GM21367 (cell line): ENCODE results near the gene STRC.
"Not testable (repeated sequence)": the region's sequence is repeated elsewhere in the genome, so short reads cannot be mapped to it uniquely, and the experiment has no call there.

Experiments
- ATAC-seq: cut with Tn5 transposase; IDR thresholded peaks from one replicate; pipeline ENCODE4 v1.9.1; 2021; ENCODE audit not compliant: unreplicated experiment

Gene STRC

DNA sequence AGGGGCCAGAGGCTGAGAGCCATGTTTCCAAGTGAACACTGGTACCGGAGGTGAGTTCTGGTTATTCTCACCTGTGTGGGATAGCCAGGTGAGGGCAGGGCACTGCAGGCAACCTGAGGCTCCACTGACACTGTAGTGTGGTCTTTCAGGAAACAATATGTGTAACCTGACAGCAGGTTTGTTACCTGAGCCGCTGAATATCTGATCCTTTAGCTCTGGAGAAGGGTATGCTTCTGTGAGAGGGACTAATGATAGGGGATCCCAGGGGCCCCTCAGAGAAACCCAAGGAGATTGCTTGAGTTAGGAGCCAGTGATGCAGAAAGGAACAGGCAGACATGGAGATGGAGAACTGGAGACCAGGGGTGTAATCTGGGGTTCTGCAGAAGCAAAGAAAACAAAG lies at the start of gene STRC:
STRC (minus strand) TSS at position 101 of the 400 bp plus-strand sequence; CDS start at position 23, 78 bp downstream.
- ATAC-seq, result not testable (repeated sequence)

DNA sequence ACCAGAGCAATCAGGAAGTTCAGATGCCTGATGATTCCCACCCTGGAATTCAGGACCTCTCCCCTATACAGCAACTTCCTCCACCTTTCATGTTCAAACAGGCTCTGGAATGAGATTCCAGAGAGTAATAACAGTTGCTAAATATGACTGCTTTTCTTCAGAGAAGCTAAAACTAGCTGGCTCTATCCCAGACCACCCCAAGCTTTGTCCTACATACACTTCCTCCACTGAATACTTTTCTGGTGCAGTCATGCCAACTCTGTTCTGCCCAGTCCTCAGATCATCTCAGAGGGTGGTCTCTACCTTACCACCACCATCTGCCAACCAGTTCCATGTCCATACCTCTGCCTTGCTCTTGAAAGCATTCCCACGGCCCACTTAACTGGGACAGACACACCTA lies 47.6 kb upstream of the STRC start:
- ATAC-seq, result not testable (repeated sequence)

DNA sequence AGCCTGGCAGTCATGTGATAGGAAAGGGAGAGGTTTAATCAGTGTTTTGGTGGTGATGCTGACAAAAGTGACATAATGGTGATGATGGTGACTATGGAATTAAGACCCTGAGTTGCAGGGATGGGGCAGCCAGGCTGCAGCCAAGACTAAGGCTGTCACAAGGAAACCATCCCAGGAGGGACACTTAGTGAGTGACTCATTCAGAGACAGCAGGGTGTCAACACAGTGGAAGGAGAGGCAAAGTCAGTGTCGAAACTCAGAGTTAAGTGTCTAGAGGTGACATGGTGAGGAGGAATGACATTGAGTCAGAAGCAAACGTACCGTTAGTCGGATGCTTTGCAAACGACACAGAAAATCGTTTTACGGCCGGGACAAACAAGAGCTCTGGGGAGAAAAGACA lies 44.7 kb upstream of the STRC start:
- not testable (repeated sequence) for ATAC-seq

DNA sequence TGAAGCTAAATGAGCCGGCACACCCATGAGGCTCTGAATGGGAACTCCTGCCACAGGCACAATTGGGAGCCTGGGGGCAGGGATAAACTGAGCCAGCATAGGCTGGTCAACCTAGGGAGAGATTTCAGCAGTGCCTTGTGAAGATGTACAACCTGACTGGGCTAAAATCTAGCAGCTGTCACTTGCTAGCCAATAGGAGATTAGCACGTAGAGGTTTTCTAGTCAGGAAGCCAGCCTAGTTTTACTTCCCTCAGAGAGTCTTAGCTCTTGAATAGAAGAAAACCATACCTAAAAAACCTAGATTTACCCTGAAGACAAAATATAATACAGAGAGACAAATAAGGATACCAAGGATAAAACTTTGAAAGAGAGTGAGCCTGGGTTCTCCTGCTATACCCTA lies 43.7 kb upstream of the STRC start:
- not testable (repeated sequence) for ATAC-seq

DNA sequence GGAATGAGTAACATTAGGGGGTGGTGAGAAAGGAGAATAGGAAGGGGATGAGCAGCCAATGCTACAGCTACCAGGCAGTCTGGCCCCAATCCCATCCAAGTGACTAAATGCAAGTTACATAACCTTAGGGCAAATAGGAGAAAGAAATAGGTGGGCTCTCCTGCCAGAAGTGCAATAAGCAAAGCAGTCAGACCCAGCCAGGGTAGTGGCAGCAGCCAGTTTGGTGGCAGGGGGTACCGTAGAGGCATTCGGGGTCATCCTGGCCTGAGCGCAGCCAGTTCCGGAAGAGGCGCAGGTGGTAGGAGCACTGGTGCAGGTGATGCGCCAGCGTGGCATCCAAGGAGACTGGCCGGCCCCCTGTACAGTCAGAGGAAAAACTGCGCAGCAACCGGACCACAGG lies 41.1 kb upstream of the STRC start:
- not testable (repeated sequence) for ATAC-seq

DNA sequence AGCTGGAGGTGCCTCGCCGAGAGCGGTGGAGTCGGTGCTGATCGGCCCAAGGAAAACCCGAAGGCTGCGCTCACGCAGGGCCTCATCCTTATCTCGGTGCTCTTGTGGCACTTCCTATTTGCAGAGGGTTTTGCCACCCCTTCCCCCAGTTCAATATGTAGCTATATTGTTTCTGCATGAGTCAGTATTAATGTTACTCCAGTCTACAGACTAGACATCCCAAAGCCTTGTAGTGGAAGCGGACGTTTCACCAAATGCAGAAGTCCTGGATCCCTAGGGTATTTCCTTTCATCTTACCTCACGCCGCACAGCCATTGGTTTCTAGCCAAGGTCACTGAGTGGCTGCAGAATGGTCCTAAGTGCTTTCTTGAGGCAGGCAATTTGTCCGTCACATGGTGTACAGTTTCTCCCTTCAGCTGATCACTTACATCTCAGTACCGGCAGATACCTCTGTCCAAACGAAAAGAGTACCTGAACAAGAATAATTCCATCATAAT lies 30.9 kb upstream of the STRC start:
- not testable (repeated sequence) for ATAC-seq

DNA sequence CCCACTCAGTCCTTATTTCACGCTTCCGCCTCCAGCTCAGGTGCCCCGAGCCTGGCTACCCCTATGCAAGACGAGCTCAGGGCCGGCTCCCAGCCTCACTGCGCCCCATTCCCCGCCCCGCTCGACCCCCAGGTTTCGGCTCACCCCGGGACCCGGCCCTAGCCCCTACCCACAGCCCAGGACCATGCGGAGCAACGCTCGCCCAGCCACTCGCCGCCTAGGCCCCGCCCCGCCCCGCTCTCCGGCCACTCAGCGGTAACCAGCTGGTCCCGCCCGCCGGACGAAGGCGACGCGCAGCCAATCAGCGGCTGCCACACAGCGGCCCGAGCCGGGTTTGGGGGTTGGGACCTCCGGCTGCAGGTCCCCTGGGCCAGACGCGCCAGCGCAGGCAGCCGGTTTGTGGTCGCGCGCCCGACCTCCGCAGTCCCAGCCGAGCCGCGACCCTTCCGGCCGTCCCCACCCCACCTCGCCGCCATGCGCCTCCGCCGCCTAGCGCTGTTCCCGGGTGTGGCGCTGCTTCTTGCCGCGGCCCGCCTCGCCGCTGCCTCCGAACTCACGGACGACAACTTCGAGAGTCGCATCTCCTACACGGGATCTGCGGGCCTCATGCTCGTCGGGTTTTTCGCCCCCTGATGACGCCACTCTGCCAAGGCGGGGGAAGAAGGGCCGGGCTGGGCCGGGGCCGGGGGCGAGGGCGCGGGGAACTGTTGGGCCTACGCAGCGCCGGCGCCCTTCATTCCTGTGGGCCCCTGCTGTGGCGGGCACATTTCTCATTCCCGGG lies 30.2 kb upstream of the STRC start, which contains the start of gene CATSPER2:
CATSPER2 (minus strand) TSS at position 196 of the 781 bp plus-strand sequence. CDS start 783 bp downstream, outside the sequence.
- no peak for ATAC-seq

DNA sequence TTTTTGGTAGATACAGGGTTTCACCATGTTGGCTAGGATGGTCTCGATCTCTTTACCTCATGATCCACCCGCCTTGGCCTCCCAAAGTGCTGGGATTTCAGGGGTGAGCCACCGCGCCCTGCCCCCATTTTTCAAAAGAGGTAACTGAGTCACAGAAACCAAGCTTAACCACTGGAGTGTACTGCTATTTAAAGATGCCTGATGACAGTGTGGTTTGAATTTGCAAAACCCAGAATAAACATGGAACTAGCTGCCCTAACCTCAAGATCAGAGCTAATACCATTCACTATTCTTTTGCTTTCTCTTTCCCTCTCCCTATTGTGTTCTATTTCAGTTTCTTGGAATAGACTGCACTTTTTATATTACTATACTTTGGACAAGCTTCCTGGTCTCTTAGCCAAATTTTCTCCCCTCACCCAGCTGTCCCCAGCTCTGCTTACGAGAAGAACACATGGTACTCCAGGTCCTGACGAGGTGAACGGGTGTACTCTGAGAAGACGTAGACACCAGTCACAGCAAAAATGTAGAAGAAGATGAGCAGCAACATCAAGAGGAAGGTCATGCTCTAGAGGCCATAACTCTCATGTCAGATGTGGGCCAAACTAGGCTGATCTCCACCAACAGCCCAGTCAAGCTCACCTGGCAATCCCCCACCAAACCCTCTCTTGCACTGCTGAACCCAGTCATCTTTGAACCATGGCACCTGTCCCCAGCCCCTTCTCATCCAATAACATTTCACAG lies 20.0 kb upstream of the STRC start:
- ATAC-seq, result peak; percentile 68

DNA sequence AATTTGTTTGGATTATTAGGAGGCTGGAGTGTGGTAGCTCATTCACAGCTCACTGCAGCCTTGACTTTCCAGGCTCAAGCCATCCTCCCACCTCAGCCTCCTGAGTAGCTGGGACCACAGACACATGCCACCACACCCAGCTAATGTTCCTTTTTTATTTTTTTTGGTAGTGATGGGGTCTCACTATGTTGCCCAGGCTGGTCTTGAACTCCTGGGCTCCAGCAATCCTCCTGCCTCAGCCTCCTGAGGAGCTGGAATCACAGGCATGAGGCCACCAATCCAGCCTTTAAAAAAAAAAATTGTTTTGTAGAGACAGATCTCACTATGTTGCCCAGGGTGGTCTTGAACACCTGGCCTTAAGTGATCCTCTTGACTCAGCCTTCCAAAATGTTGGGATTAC lies 8.3 kb upstream of the STRC start:
- ATAC-seq, result not testable (repeated sequence)

DNA sequence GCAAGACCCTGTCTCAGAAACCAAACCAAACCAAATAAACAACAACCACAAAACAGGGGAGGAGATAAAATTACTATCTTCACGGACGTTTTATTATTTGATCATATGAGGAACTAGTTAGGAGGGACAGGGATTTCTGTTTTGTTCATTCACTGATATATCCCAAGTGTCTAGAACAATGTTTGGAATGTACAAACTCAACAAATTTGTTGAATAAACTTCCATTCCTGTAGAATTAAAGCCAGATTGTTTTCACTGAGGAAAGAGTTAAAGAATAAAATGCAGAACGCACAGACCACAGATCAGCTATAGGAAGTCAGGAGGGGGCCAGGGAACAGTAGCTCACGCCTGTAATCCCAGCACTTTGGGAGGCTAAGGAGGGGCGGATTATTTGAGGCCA lies 6.5 kb upstream of the STRC start:
- no peak for ATAC-seq

DNA sequence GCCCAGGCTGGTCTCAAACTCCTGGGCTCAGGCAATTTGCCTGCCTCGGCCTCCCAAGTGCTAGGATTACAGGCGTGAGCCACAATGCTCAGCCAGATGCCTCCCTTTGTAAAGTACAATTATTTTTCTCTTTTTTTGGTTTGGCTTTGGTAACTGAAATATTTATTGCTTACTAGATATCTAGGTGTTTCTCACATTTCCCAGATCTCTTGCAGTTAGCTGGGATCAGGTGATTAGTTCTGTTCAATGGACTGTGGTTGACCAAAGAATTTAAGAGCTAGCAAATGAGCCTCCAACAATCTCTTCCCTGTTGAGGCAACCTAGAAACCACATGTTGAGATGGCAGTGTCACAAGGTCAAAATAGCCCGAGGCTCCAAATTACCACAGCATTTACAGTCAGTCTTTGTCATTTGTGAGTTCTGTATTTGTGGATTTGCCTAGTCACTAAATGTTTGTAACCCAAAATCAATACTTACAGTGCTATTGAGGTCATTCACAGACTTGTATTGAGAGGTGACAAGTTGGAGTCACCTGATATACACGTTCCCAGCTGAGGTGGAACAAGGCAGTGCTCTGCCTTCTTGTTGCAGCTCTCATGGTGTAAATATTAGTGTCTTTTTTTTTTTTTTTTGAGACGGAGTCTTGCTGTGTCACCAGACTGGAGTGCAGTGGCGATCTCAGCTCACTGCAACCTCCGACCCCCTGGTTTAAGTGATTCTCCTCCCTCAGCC lies 3.6 kb upstream of the STRC start:
- not testable (repeated sequence) for ATAC-seq

DNA sequence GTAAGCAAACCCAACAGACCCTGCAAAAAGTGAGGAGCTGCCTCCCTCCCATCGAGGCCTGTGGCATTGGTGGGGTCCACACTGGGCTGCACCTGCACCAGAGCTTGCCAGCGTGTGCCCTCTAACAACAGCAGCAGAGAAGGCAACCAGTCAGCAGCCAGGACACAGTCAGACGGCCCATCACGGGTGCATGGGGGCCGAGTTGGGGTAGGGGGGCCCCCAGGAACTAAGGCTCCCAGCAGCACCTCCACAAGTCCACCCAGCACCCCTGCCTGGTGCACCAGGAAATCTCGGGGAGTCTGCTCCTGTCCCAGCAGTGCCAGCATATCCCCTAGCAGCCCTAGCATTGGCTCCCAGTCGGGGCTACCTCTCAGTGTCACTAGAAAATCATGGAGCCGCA lies 850 bp downstream of the STRC start:
- not testable (repeated sequence) for ATAC-seq

DNA sequence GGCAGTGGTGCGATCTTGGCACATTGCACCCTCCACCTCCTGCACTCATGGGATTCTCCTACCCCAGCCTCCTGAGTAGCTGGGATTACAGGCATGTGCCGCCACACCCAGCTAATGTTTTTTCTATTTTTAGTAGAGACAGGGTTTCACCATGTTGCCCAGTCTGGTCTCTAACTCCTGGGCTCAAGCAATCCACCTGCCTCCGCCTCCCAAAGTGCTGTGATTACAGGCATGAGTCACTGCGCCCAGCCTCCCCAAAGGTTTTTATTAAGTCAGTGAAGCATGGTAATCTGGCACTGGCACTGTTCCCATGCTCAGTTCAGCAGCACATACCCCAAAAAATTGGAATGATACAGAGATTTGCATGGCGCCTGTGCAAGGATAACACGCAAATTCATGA lies 16.4 kb downstream of the STRC start:
- ATAC-seq, result not testable (repeated sequence)

DNA sequence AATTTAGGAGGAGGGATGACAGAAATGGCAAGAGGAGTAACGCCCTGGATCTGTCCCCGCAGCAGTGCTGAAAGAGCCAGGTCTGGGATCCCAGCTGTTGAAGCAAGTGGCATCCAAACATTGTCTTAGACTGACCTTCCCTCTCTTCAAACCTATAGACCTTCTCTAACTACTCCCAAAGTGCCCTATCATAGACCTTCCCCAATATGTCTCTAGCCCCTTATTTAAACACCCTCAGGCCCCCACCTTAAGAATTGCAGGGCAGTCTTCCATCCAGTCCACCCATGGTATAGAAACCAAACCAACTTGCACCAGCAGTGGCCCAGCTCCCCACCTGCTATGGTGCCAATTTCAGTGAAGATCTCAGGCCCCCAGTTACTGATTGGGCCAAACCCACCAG lies 18.4 kb downstream of the STRC start:
- ATAC-seq, result not testable (repeated sequence)

DNA sequence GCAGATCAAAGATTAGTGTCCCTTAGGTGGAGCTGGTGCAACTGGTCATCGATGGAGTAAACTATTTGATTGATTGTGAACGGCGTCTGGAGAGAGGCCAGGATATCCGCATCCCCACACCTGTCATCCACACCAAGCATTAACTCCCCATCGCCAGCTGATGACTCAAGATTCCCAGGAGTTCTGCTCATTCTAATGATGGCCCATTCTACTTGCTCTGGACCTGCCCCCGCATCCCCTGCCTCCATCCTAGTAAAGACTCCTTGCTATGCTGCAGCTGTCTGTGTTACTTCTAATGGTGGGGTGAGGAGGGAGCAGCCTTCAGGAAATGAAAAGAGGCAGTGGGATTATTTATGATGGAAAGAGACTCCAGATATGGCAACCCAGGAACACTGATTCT lies 19.5 kb downstream of the STRC start:
- ATAC-seq, result not testable (repeated sequence)

DNA sequence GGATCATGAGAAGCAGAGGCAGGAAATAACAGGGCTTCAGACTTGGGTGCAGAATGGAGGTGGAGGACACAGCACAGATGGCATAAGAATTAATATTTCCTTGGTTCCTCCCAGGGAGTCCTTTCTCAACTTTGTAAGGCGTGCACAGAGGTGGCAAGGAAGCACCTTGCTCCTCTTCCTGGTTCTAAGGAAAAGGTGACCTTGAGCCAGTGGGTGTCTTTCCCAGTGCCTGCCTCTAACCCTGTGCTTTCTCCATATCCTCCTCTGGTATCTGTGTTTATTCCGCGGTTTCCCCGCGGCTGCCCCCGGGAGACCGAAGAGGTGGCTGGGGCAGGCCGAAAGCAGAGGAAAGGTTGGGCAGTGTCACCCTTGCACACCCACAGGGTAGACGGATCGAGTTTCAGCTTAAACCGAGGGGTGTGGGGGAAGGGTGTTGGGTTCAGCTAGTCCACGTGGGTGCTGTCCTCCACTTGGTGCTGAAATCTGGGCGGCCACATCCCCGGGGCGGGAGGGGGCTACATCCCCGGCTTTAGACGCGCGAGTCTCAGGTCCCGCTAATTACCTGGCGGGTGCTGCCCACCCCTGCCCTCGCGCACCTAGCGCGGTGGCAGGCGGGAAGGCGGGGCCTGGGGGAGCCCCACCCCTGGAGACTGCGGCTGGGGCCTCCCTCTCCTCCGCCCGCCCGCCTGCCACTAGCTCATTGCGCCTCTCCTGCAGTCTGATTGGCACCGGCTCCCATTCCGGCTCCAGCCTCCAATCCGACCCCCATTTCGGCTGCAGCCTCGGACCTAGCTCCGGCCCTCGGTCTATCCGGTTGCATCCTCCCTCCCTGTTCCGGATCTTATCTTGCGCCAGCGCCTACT lies 25.0 kb downstream of the STRC start, which contains the start of gene CKMT1B:
CKMT1B (plus strand) TSS at position 700 of the 863 bp plus-strand sequence. CDS start 192 bp downstream, outside the sequence.
- ATAC-seq, result not testable (repeated sequence)

DNA sequence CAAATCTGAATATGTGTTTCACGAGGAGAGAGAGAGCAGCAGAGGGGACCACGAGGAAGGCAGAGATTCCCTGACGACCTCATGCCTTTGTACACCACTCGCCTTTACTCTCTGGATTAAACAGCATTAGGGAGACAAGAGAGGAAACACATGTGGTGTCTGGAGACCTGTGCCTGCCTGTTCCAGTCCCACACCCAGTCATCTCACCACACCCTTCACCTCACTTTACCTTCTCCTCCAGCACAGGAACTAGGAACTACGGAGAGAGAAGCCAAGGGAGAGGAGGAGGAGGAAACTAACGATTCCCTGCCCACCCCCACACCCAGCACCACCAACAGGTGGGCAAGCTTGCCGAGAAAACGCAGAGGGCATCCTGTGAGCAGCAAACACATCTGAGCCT lies 25.8 kb downstream of the STRC start:
- not testable (repeated sequence) for ATAC-seq

DNA sequence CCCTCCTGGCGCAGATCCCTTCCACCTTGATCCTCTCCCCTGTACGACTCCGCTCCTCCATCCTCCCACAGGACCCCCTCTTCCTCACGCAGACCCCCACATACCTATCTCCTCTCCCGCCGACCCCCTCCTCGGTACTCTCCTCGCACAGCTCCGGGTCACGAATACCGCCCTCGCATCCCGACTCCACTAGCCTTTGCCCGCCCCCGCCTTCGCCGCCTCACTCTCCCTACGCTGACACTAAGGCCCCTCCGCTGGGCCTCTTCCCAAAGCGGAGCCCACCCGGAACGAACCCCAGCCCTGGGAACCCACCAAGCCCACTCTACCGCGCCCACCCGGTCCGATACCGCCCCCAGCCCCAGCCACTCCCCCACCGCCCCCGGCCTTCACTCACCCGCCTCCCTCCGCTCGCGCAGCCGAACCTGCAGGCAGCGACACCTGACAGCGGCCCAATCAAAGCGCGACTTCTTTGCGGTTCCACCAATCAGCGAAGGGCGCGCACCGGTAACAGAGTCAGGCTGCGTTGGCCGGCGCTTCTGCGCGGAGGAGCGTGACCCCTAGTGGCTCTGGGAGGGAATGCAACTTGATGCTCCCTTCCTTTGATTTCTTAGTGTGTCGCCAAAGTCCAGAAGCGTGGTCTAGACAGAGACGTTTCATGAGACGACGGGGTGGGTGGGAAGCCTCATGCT lies 28.7 kb downstream of the STRC start, which contains the start of gene PPIP5K1:
PPIP5K1 (minus strand) TSS at position 431 of the 689 bp plus-strand sequence. CDS start 5,704 bp downstream, outside the sequence.
- ATAC-seq, result peak; percentile 87

DNA sequence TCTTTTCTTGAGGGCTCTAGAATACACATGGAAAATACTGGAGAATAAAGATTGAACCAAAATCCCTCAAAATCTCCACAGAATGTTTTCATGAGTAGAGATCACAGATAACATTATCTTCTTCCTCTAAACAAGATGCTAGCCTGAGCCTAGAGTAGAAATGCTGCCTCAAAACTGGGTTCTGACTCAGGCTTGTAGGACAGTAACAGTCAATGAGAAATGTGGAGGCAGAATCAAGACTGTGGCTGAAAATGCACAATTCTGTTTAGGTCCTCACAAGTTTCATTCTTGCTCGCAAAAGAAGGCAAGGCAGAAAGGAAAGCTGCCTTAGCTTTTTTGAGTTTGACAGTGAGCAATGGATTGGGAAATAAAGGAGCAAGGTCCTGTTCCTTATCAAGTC lies 44.0 kb downstream of the STRC start:
- ATAC-seq, result not testable (repeated sequence)
